ENCODE results near the gene CFI.

Gene CFI

DNA sequence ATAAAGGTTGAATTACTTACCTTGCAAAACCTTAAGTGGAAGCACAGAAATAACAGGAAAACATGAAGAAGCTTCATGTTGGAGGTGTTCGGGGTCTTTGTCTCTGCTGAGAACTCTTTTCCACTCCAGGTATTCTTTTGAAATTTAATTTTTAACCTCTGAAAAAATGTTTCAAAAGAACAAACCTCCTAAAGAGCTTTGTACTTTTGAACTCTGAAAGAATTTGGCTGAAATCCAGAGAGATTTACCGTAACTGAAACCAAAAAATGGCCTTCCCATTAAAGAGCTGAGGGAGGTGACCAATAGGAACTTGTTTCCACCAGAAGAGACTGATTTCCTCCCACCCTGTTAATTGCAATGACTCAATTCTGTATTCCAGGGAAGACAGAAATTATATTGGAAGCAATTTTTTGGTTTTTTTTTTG lies at the start of gene CFI:
CFI (minus strand) TSS at position 105 of the 425 bp plus-strand sequence; CDS start at position 77, 28 bp downstream.
- peak; percentile 46 for DNase-seq (ENCODE audit: low spot score)

DNA sequence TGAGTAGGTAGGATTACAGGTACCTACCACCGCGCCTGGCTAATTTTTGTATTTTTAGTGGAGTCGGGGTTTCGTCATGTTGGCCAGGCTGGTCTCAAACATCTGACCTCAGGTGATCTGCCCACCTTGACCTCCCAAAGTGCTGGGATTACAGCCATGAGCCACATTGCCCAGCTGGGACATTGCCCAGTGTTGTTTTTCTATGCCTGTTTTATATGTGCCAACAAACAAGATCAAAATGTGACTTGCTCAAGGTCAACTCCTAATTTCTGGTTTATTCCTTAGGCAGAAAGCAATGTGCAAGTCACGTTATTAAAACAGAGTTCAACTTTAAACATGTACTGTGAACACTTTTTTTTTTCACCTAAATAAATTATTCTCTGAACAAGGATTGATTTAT lies 48.8 kb upstream of the CFI start:
- DNase-seq (ENCODE audit: low spot score): no peak

DNA sequence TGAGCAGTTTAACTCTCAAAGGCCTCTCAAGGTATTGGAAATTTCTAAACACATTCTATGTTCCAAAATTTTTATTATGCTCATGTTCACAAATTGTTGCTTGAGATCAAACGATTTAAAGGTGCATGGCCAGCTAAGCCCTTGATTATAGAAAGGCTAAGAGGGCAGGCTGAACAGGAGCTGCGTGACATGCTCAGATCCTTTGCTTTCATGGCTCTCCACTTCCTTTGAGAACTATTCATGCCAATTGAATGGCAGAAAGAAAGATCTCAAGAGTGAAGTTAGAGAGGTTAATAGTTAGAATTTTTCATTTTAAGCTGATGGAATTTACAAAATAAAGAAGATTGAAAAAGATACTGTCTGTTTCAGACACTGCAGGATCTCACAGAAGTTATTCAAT lies 46.7 kb upstream of the CFI start:
- no peak for DNase-seq (ENCODE audit: low spot score)

DNA sequence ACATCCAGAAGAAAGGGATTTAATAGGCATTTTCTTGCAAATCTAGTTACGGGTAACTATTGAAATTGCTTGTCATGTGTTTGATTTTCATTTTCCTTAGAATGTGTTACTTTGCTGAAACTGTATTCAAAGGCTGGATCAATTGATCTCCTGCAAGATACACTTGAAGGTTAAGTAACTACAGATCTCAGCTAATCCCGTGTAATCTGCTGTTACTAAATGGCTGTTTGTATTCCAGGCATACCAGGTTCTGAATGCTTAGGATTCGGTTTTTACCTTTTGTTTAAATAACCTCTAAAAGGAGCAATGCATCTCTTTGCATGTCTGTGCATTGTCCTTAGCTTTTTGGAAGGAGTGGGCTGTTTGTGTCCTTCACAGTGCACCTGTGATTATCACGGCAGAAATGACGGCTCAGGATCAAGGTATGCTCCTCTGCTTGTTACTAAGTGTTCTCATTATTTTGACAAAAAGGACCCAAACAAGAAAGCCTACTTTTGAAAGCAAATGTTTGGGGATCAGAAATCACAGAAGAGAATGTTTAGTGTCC lies 46.2 kb upstream of the CFI start, which contains the start of gene LRIT3:
LRIT3 (plus strand) TSS at position 212 of the 547 bp plus-strand sequence; CDS start at position 307, 95 bp downstream.
- DNase-seq (ENCODE audit: low spot score): no peak

DNA sequence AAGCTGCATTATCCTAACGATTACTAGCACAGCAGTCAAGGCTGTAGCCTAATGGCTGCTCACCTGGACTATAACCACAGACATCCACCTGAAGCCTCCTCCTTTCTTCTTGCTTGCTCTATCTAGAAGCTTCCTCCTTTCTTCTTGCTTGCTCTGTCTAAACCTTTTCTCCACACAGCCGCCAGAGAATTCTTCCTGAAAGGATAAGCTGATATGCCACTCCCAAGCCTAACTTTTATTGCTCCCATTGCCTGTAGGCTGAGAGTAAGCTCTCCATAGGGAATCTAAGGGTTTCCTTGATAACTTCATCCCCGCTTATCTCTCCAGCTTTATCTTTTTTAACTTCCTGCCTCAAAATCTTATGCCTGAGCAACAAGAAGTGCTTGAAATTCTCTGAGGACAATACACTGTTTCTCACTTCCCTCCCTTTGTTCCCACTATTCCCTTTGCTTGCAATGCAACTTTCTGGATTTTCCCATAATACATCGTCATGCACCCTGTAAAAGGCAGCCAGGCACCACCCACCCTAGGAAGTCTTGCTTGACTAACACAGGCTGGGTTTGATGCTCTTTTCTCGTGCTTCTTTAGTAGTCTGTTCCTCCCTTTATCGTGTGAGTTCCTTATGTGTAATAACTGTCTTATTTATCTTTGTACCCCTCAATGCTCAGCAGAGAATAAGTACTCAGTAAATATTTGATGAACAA lies 44.7 kb upstream of the CFI start:
- DNase-seq (ENCODE audit: low spot score): no peak

DNA sequence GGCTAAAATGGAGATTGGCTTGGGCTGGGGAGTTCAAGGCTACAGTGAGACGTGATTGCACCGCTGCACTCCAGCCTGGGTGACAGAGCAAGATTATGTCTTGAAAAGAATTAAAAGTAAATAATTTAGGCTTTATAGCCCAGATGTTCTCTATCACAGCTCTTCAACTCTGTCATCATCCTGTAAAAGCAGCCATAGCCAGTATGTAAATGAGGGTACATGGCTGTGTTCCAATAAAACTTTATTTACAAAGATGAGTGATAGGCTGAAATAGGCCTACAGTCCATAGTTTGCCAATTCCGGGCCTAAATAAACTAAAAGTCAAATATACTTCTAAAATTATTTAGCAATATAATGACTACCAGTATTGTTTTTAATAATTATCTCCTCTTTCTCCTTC lies 35.2 kb upstream of the CFI start:
- DNase-seq (ENCODE audit: low spot score): no peak

- no peak for DNase-seq (ENCODE audit: low spot score)
Observed at GRCh38 chr4:109833756-109834155, 32.0 kb upstream of the CFI start.

DNA sequence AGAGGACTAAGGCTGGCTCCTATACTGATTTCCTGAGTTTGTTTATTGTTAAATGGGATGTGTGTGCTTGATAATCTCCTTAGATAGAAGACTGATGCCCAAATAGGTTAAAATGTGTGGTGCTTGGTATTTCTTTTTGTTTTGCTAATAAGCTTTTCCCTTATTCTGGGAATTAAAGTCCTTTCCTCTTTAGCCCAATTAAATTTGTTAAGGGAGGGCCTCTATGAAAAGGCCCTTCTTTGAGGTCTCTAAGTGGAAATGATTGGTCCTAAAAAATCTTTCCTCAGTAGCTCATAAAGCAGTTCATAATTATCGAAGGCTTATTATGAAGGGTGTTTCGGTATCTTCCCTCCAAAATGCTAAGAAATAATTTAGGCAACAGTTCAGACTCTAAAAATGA lies 25.9 kb upstream of the CFI start, which contains the start of gene RRH:
RRH (plus strand) TSS at position 301 of the 400 bp plus-strand sequence; CDS start at position 357, 56 bp downstream.
- no peak for DNase-seq (ENCODE audit: low spot score)

DNA sequence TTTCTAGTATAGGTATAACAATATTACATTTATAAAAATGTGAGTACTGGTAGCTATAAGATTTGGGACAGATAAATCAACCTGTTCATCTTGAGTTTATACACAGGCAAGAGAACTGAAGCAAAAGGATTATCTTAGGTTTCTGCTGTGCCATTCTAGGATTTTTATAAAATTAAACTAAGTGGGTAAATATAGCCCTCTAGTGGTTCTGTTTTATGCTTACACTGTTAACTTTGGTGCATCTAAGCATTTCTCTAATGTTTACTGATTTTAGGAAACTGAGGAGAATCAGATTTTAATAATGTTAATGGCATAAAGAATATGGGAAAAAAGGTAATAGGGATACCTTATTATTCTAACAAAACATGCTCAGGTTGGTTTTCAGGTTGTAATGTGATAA lies 24.9 kb upstream of the CFI start:
- DNase-seq (ENCODE audit: low spot score): no peak

DNA sequence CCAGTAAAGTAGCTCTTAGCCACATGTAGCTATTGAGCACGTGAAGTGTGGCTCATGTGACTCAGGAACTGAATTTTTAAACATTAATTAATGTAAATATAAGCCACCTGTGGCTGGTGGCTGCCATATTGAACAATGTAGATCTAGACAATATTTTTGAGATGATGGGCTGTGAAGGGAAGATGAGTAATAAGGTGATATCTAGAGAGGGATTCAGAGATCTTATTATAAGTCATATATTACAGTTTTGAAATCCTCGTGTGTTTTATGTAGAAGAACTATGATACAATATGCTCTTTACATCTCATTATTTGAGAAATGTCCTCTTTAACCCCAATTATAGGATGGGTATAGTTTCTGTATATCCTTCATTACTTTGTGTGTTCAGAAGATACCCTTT lies 19.4 kb upstream of the CFI start:
- no peak for DNase-seq (ENCODE audit: low spot score)

DNA sequence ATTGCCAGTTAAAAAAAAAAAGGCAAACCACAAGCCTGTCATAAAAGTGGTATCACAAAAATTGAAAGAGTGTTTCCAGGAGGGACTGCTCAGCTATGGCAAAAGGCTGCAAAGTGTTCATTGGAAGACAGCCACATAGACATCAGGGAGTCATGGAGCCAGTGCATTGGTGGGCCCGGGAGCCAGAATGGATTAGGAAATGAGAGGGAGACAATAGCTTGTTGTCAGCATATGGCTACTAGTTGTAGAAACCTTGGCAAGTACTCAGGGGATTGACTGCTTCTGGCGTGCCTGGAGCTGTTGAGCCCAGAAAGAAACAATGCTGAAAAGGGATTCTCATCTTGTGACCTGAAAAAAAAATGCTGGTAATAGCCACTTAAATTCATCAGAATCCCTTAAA lies 18.8 kb upstream of the CFI start:
- DNase-seq (ENCODE audit: low spot score): no peak

DNA sequence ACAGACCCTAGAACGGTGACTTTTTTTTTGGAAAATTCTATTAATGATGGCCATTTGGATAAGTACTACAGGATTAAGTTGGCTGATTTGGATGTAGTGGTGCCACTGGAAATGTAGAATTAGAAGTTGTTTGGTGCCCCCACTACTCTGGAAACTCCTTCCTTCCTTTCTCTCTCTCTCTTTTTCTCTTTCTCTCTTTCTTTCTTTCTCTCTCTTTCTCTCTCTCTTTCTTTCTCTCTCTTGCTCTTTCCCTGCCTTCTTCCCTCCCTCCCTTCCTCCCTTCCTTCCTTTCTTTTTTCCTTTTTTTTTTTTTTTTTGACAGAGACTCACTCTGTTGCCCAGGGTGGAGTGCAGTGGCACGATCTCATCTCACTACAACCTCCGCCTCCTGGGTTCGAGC lies 16.5 kb upstream of the CFI start:
- DNase-seq (ENCODE audit: low spot score): no peak

DNA sequence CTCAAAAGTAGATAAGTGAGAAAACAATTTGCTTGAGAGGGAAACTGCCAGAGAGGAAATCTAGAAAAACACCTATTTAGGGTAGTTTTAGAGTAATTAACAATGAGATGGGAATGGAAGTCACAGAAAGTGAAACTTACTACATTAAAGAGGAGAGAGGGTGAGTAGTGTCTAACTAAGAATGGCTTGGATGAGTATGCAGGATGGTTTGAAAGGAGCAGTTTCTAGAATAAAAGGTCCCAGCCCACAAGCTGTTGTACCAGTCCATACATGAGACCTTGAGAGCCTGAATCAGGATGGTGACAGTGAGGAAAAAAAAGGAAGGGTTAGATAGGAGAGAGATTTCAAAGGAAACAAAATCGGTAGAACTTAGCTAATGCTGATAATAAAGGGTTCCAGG lies 15.1 kb upstream of the CFI start:
- no peak for DNase-seq (ENCODE audit: low spot score)

DNA sequence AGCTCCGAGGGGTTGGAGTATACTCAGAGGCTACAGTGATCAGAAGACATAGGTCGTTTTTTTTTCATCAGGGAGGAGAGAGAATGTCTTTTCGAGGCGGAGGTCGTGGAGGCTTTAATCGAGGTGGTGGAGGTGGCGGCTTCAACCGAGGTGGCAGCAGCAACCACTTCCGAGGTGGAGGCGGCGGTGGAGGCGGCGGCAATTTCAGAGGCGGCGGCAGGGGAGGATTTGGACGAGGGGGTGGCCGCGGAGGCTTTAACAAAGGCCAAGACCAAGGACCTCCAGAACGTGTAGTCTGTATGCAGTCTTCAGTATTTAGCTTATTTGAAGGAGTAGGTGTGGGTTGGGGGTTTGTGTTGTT lies 14.3 kb upstream of the CFI start:
- no peak for DNase-seq (ENCODE audit: low spot score)

DNA sequence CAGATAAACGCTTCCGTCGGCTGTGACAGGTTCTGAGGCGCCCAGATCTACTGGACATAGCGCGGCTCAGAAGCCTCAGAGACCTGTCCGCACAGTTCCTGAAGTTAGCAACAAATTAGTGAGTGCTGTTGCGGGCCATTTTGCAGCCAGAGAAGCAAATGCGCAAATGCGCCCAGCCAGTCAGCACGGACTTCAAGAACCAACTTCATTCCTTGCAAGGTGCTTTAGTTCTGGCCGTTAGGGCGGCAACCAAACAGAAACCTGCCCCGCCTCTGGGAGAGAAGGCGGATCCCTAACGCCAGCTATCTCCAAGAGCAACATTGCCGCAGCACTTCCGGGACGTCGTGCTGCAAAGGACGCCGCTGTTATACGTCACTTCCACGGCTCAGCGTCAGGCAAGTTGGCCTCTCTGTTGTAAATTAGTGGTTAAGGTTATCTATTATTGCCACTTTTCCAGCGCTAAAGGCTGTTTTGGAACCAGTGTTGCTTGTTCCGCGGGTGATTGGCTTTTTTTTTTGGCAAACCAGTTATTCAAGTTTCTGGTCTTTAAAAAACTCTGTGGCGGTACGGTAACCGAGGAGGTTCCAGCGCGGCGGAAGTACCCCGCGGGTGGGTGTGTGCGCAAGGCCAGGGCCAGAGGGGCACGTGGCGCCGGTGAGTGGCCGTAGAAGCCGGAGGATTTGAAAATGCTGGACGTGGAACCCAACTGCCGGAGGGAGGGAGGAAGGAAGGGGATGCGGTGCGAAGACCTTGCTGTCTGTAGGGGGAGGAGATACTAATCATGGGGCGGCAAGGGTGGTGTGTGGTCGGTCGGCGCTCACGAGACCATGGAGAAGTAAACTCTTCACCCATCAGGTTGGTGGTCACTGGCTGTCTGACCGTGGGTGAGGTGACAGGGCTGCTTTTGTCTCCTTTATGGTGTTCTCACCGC lies 13.6 kb upstream of the CFI start, which contains the start of gene GAR1:
GAR1 (plus strand) TSS at position 612 of the 931 bp plus-strand sequence. CDS start 403 bp downstream, outside the sequence.
- peak; percentile 89 for DNase-seq (ENCODE audit: low spot score)

- DNase-seq (ENCODE audit: low spot score): no peak
Observed at GRCh38 chr4:109811707-109812106, 9.9 kb upstream of the CFI start.

GRCh38 chr4:109810552-109811387 lies 9.0 kb upstream of the CFI start:
- DNase-seq (ENCODE audit: low spot score): no peak

DNA sequence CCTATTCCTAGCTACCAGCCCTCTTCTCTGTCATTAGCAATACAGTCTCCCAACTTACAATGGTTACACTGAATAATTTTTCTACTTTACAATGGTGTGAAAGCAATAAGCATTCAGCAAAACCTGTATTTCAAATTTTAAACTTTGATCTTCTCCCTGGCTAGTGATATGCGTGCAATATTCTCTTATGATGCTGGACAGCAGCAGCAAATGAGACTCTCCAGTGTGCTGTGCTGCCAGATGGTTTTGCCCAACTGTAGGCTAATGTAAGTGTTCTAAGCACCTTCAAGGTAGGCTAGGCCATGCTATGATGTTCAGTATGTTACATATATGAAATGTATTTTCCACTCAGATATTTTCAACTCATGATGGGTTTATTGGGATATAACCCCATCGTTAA lies 7.9 kb upstream of the CFI start:
- DNase-seq (ENCODE audit: low spot score): no peak

- peak; percentile 46 for DNase-seq (ENCODE audit: low spot score)
Observed at GRCh38 chr4:109803924-109804571, 2.2 kb upstream of the CFI start.

DNA sequence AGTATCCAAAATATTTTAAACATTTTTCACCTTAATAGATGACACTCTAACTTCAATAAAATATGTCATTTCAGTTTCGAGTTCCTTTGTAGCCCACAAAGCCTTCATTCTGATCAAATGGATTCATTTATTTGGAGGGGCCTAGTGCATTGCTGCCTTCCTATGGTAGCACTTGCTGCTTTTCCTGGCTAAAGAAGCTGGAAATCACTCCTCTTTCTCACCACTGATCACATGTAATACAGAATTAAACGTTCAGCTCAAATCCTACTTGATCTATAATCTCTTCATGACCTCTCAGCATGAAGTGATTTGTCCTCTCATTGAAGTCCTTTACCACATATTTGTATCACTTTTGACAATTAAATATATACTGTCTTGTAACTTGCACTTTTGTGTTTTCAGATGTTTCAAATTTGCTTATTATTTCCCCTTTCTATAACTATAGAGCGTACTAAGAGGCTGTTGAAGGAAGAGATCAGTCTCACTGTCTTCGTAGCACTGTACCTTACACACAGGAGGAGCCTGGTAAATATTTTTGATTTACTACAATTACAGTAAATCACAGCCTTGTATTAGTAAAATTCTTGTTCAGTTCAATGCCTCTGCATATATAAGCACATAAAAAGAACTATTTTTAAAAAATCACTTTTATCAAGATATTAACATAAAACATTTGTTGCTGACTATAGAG lies 555 bp downstream of the CFI start:
- DNase-seq (ENCODE audit: low spot score): no peak

DNA sequence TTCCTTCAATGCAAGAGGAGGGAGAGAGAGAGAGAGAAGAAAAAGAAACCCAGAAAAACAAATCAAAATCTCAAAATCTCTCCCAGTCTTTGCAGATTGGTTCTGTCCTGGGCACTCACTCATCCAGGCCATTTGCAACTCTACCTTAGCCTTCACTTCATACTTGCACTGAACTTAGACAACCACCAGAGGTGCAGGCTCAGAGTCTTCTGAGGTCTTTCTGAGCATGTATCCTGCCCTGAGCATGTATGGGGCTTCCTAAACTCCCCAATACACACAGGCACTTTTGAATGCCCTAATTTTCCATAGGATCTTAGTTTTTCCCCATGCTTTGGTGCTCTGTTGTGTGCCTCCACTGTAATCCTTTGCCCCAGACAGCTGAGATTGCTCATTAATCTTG lies 2.9 kb downstream of the CFI start:
- no peak for DNase-seq (ENCODE audit: low spot score)

Data from kidney capillary endothelial cell (primary cell).